HAP-1 (cell line): ENCODE measurements around the gene NDFIP2.
"Not testable (repeated sequence)": the region's sequence is repeated elsewhere in the genome, so short reads cannot be mapped to it uniquely, and the experiment has no call there.

Experiments used
- DNase-seq, 2 experiments: peaks; one replicate each; pipeline ENCODE4 v3.0.0-alpha.2; 2016 to 2020; ENCODE audit warnings: low spot score in 2 of 2
- H3K27me3 ChIP-seq: fragments of 250-450 bp; sonication (Bioruptor Pico); 2 replicates; pipeline ENCODE4 v1.5.1; 2020; ENCODE audit warnings: low read depth, mild to moderate bottlenecking, moderate library complexity
- H3K36me3 ChIP-seq: fragments of 250-450 bp; sonication (Bioruptor Pico); replicated peaks from 2 replicates; pipeline ENCODE4 v1.5.1; 2020; ENCODE audit warnings: mild to moderate bottlenecking
- H3K4me1 ChIP-seq: fragments of 250-450 bp; sonication (Bioruptor Pico); 2 replicates; pipeline ENCODE4 v1.5.1; 2020; ENCODE audit warnings: mild to moderate bottlenecking
- H3K4me3 ChIP-seq: fragments of 250-450 bp; sonication (Bioruptor Pico); 2 replicates; pipeline ENCODE4 v1.5.1; 2020; ENCODE audit warnings: mild to moderate bottlenecking, moderate library complexity
- H3K9me3 ChIP-seq: fragments of 250-450 bp; sonication (Bioruptor Pico); 2 replicates; pipeline ENCODE4 v1.5.1; 2020; ENCODE audit warnings: mild to moderate bottlenecking, moderate library complexity
- in situ Hi-C: fragments of 300-500 bp; cut with MboI; formaldehyde crosslinking; loops from 3 replicates; pipeline ENCODE4 v1.14.3; 2020; ENCODE audit warnings: low sequenced_read_pairs, inconsistent platforms, mixed read lengths

Gene NDFIP2

DNA sequence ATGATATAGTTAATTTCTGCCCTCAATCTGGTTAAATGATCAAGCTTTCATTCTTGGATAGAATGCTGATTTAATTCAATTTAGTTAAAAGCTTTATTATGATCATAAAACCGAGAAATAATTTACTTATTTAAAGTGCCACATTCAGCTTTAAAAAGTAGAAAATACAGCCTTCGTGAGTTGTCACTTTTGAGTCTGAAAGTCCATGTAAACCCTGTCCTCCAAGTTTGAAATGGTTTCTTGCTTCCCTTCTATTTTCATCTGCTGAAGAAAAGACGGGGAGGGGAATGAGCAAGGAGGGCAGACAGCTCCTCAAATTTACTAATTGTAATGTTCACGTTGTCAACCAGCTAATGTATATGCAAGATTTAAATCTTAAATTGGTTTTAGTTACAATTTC lies 59.5 kb downstream of the NDFIP2 start:
- Histone ChIP-seq H3K9me3 (no peaks in the 10 kb centered on the region), H3K27me3 (no peaks in the 10 kb centered on the region), H3K4me1 (no peaks in the 10 kb centered on the region; the same call in 1 of the 2 replicates), H3K4me3 (no peak overlapping the region), H3K36me3 (no peaks in the 10 kb centered on the region)
- DNase-seq = no peak
- in situ Hi-C loops = no loop called here

GRCh38 chr13:79541426-79542049 lies 60.6 kb downstream of the NDFIP2 start:
- H3K36me3 ChIP-seq = no peaks in the 10 kb centered on the region
- H3K27me3 ChIP-seq = no peaks in the 10 kb centered on the region
- in situ Hi-C loops = no loop called here
- peak; percentile 14 to 52 for DNase-seq
- no peaks in the 10 kb centered on the region for H3K4me1 ChIP-seq
- H3K4me3 ChIP-seq = no peak overlapping the region
- no peaks in the 10 kb centered on the region for H3K9me3 ChIP-seq

DNA sequence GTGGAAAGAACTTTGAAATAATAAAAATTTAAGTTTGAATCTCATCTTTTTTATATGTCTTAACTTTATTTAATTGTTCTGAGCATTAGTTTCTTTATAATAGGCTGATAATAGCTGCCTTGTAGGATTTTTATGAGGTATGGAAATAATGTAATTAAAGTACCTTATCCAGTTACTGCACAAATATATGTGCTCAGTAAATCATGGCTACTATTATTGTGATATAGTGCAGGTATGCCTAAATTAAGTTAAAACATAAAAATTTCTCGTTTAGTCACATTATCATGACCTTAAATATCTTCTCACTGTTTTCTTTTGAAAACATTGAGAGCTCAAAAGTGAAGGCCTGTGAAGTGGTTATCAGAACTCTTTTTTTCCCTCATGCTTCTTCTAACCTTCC lies 62.9 kb downstream of the NDFIP2 start:
- no peaks in the 10 kb centered on the region for H3K4me1 ChIP-seq
- H3K9me3 ChIP-seq = no peaks in the 10 kb centered on the region
- H3K36me3 ChIP-seq = no peaks in the 10 kb centered on the region
- H3K27me3 ChIP-seq = no peaks in the 10 kb centered on the region
- DNase-seq = no peak
- H3K4me3 ChIP-seq = no peak overlapping the region
- in situ Hi-C loops = no loop called here

- DNase-seq = no peak
- in situ Hi-C loops = no loop called here
- no peaks in the 10 kb centered on the region for H3K9me3 ChIP-seq
Observed at GRCh38 chr13:79547211-79548195, 66.5 kb downstream of the NDFIP2 start.

DNA sequence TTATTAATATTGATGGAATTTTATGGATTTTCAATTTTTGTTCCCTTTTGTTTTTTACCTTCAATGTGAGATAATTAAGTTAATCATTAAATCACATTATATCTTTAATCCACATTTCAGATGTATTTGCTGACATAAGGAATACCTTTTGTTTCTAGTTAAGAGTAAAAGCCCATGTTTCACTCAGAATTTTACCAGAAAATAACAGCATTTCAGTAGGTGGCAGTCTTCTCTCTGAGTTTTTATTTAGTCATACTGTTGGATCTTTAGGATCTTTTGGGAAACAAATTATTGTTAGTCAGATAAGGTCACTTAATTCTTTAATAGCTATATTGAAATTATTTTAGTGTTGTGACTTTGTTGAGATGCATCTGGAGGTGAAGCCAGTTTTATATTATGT lies 67.9 kb downstream of the NDFIP2 start:
- no peak overlapping the region for H3K4me3 ChIP-seq
- no peak for DNase-seq
- H3K9me3 ChIP-seq = no peaks in the 10 kb centered on the region
- in situ Hi-C loops = no loop called here
- no peaks in the 10 kb centered on the region for H3K4me1 ChIP-seq
- H3K27me3 ChIP-seq = no peaks in the 10 kb centered on the region
- H3K36me3 ChIP-seq = no peaks in the 10 kb centered on the region

More at GRCh38 chr13:79547211-79548195, 66.5 kb downstream of the NDFIP2 start:
- Histone ChIP-seq H3K27me3 (no peaks in the 10 kb centered on the region), H3K4me3 (no peak overlapping the region), H3K36me3 (no peaks in the 10 kb centered on the region), H3K4me1 (no peaks in the 10 kb centered on the region)

- H3K4me1 ChIP-seq = no peaks in the 10 kb centered on the region
- no peaks in the 10 kb centered on the region for H3K36me3 ChIP-seq
- H3K4me3 ChIP-seq = no peak overlapping the region
- in situ Hi-C loops = no loop called here
- H3K9me3 ChIP-seq = no peaks in the 10 kb centered on the region
- no peak for DNase-seq
- H3K27me3 ChIP-seq = no peaks in the 10 kb centered on the region
Observed at GRCh38 chr13:79549355-79550106, 68.6 kb downstream of the NDFIP2 start.

- in situ Hi-C loops = no loop called here
- DNase-seq = no peak
- Histone ChIP-seq H3K4me3 (no peak overlapping the region), H3K27me3 (no peaks in the 10 kb centered on the region), H3K36me3 (no peaks in the 10 kb centered on the region), H3K4me1 (no peaks in the 10 kb centered on the region), H3K9me3 (no peaks in the 10 kb centered on the region)
Observed at GRCh38 chr13:79557666-79558065, 76.7 kb downstream of the NDFIP2 start.

GRCh38 chr13:79560954-79561353 lies 80.0 kb downstream of the NDFIP2 start:
- no peak overlapping the region for H3K4me3 ChIP-seq
- H3K9me3 ChIP-seq = no peaks in the 10 kb centered on the region
- in situ Hi-C loops = no loop called here
- no peaks in the 10 kb centered on the region for H3K27me3 ChIP-seq
- no peaks in the 10 kb centered on the region for H3K36me3 ChIP-seq
- DNase-seq = no peak
- H3K4me1 ChIP-seq = no peaks in the 10 kb centered on the region

- Histone ChIP-seq H3K9me3 (no peaks in the 10 kb centered on the region), H3K36me3 (no peaks in the 10 kb centered on the region), H3K27me3 (no peaks in the 10 kb centered on the region; the same call in 1 of the 2 replicates), H3K4me1 (no peaks in the 10 kb centered on the region), H3K4me3 (no peak overlapping the region)
- in situ Hi-C loops = no loop called here
- no peak for DNase-seq
Observed at GRCh38 chr13:79562557-79562956, 81.6 kb downstream of the NDFIP2 start.

GRCh38 chr13:79566118-79566517 lies 85.2 kb downstream of the NDFIP2 start:
- Histone ChIP-seq H3K4me1 (no peaks in the 10 kb centered on the region), H3K4me3 (no peak overlapping the region), H3K27me3 (peaks cover 2% of the 10 kb centered on the region; the same call in 1 of the 2 replicates), H3K36me3 (no peaks in the 10 kb centered on the region), H3K9me3 (no peaks in the 10 kb centered on the region)
- DNase-seq = no peak
- in situ Hi-C loops = no loop called here

DNA sequence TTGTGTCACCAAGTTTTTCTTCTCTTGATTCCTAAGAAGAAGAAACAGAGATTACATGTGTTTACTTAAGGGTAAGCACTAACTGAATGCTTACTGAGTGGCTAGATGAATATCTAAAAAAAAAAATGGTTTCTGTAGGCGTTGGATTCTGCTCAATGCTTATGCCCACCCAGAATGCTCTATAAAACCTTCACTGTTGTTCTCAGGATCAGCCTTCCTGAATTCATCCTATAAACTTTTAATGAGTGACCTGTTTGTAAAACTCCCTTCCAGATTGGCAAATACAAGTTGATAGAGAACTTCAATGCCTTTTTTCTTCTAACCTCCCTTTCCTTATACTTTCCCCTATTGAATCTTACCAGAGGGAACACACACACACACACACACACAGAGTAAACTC lies 90.2 kb downstream of the NDFIP2 start:
- Histone ChIP-seq H3K4me1 (peaks cover 3% of the 10 kb centered on the region; the same call in 1 of the 2 replicates), H3K27me3 (peaks cover 2% of the 10 kb centered on the region; the same call in 1 of the 2 replicates), H3K9me3 (no peaks in the 10 kb centered on the region), H3K36me3 (no peaks in the 10 kb centered on the region), H3K4me3 (no peak overlapping the region)
- DNase-seq = no peak
- in situ Hi-C loops = no loop called here

GRCh38 chr13:79573892-79574291 lies 92.9 kb downstream of the NDFIP2 start:
- H3K36me3 ChIP-seq, in situ Hi-C loops, H3K9me3 ChIP-seq, H3K4me3 ChIP-seq, H3K27me3 ChIP-seq, H3K4me1 ChIP-seq, DNase-seq: not testable (repeated sequence)

- Histone ChIP-seq H3K27me3 (no peaks in the 10 kb centered on the region), H3K9me3 (no peaks in the 10 kb centered on the region), H3K4me1 (no peaks in the 10 kb centered on the region), H3K36me3 (no peaks in the 10 kb centered on the region), H3K4me3 (no peak overlapping the region)
- no peak for DNase-seq
- in situ Hi-C loops = no loop called here
Observed at GRCh38 chr13:79581870-79582315, 100.9 kb downstream of the NDFIP2 start.
